B cell (primary cell): ENCODE results near the gene TMED10. TPM values are rescaled to one million over a fixed set of nuclear protein-coding genes. Genes with fewer than 3 reads are reported as not detected.

ENCODE experiments used
- ATAC-seq: fragments of 200-7000 bp; cut with Tn5 transposase; one replicate; pipeline ENCODE4 v1.10.0; 2021; ENCODE audit warnings: low read depth, mild to moderate bottlenecking, moderate number of reproducible peaks, moderate library complexity
- CTCF ChIA-PET: fragments of 350-600 bp; sonication (Branson Sonifier 250); formaldehyde crosslinking; loops from one replicate; lab custom pipeline; 2021; ENCODE audit warnings: antibody characterized with exemption, inconsistent platforms; lab: Charles Lee
- POLR2A ChIA-PET: fragments of 350-600 bp; sonication (Branson Sonifier 250); formaldehyde crosslinking; loops from one replicate; lab custom pipeline; 2021; ENCODE audit warnings: antibody characterized with exemption; lab: Charles Lee
- DNase-seq: peaks from one replicate; pipeline ENCODE4 v3.0.0; 2013
- H2AFZ ChIP-seq: 2 replicates; pipeline ENCODE4 v1.6.1; 2012; ENCODE audit warnings: mild to moderate bottlenecking, low read depth, low read length; ENCODE audit not compliant: insufficient read depth, poor library complexity, severe bottlenecking
- H3K27ac ChIP-seq, 2 donors: 1 replicate in 1 of 2; 2 replicates in 1 of 2; pipeline ENCODE4 v1.5.1; 2012 to 2013; ENCODE audit warnings: low read length in 2 of 2, mild to moderate bottlenecking in 2 of 2, moderate library complexity in 1 of 2
- H3K27me3 ChIP-seq, 4 experiments: fragments of 200-600 bp in 1 of 4; sonication (generic) in 1 of 4; replicated peaks in 1 of 4; 1 replicate in 2 of 4; 2 replicates in 2 of 4; pipeline versions ENCODE4 v1.6.1 to v1.7.0; 2013 to 2016; ENCODE audit warnings: low read length in 3 of 4, mild to moderate bottlenecking in 2 of 4, mixed read lengths in 1 of 4, moderate library complexity in 1 of 4; ENCODE audit not compliant: insufficient read depth in 4 of 4, control insufficient read depth in 3 of 4; ENCODE audit errors: control extremely low read depth in 1 of 4
- H3K36me3 ChIP-seq, 2 experiments: replicated peaks in 1 of 2; 1 replicate in 1 of 2; 2 replicates in 1 of 2; pipeline versions ENCODE4 v1.6.1 to v1.7.1; 2013; ENCODE audit warnings: low read length in 1 of 2; ENCODE audit not compliant: insufficient read depth in 2 of 2, control insufficient read depth in 1 of 2; ENCODE audit errors: control extremely low read depth in 1 of 2, extremely low read depth in 1 of 2
- H3K4me1 ChIP-seq, 2 donors: fragments of 200-600 bp in 1 of 2; sonication (generic) in 1 of 2; 1 replicate in 1 of 2; 2 replicates in 1 of 2; pipeline versions ENCODE4 v1.5.1 to v1.6.1; 2013 to 2017; ENCODE audit warnings: low read length in 2 of 2; ENCODE audit not compliant: control insufficient read depth in 2 of 2, insufficient read depth in 2 of 2
- H3K4me2 ChIP-seq: replicated peaks from 2 replicates; pipeline ENCODE3; 2012; ENCODE audit warnings: mild to moderate bottlenecking, low read depth, low read length; ENCODE audit not compliant: poor library complexity, severe bottlenecking
- H3K4me3 ChIP-seq, 5 experiments: fragments of 200-600 bp in 1 of 5; sonication (generic) in 1 of 5; 1 replicate in 3 of 5; 2 replicates in 2 of 5; pipeline versions ENCODE4 v1.5.1 to v1.7.0; 2011 to 2016; ENCODE audit warnings: low read length in 4 of 5, mild to moderate bottlenecking in 4 of 5, low read depth in 2 of 5, control low read depth in 1 of 5, moderate library complexity in 1 of 5; ENCODE audit not compliant: insufficient read depth in 1 of 5; ENCODE audit errors: control extremely low read depth in 1 of 5, extremely low read depth in 1 of 5
- H3K79me2 ChIP-seq: fragments of 200-600 bp; sonication (generic); one replicate; pipeline ENCODE4 v1.6.0; 2016; ENCODE audit warnings: low read length; ENCODE audit not compliant: control insufficient read depth, insufficient read depth
- H3K9ac ChIP-seq: fragments of 200-600 bp; sonication (generic); 2 replicates; pipeline ENCODE4 v1.6.1; 2017; ENCODE audit warnings: mild to moderate bottlenecking, low read length, moderate library complexity
- H3K9me3 ChIP-seq, 3 donors: one replicate each; pipeline versions ENCODE4 v1.6.1 to v1.7.1; 2013; ENCODE audit warnings: low read length in 2 of 3; ENCODE audit not compliant: control insufficient read depth in 2 of 3, insufficient read depth in 1 of 3; ENCODE audit errors: control extremely low read depth in 1 of 3
- H4K20me1 ChIP-seq: 2 replicates; pipeline ENCODE4 v1.6.0; 2012; ENCODE audit warnings: mild to moderate bottlenecking, low read length; ENCODE audit not compliant: insufficient read depth, control insufficient read depth, poor library complexity, severe bottlenecking
- H3K27ac Mint-ChIP-seq: one replicate; pipeline ENCODE4 v1.8.0; 2021; ENCODE audit warnings: mixed read lengths
- H3K27me3 Mint-ChIP-seq: one replicate; pipeline ENCODE4 v1.8.0; 2021; ENCODE audit warnings: mixed read lengths
- H3K4me1 Mint-ChIP-seq: one replicate; pipeline ENCODE4 v1.8.0; 2021; ENCODE audit warnings: mixed read lengths
- H3K4me3 Mint-ChIP-seq: one replicate; pipeline ENCODE4 v1.8.0; 2021; ENCODE audit warnings: mixed read lengths
- H3K9me3 Mint-ChIP-seq: one replicate; pipeline ENCODE4 v1.8.0; 2022; ENCODE audit warnings: mixed read lengths; ENCODE audit not compliant: insufficient read depth
- EZH2 ChIP-seq: IDR thresholded peaks from 2 replicates; pipeline ENCODE4 v1.6.1; 2012; ENCODE audit warnings: borderline replicate concordance, low read depth, mild to moderate bottlenecking, moderate library complexity, low read length; ENCODE audit not compliant: insufficient read depth, poor library complexity, severe bottlenecking
- WGBS: methylation state at CpG from one replicate; pipeline ENCODE4 v1.1.5; 2013; ENCODE audit warnings: missing lambda C conversion rate; ENCODE audit not compliant: insufficient coverage; 5-methylcytosine and 5-hydroxymethylcytosine counted together
- intact Hi-C: fragments of 100-400 bp; cut with micrococcal nuclease; formaldehyde crosslinking; loops from one replicate; pipeline ENCODE4 v1.10.0; 2022
- polyA plus RNA-seq: library from polyadenylated mRNA; depleted of rRNA; stranded (reverse); fragments of >200 nt; gene quantifications from 2 replicates; pipeline ENCODE4 v1.2.3, GENCODE V29; 2012
- total RNA-seq, 2 donors: library from RNA; stranded (reverse); fragments of 120-200 nt in 1 of 2; gene quantifications; 1 replicate in 1 of 2; 2 replicates in 1 of 2; pipeline versions ENCODE4 v1.2.3 to v1.2.4, GENCODE V29; 2013 to 2022
- TF ChIP-seq, protein P1 (sequence below): fragments of 200-600 bp; IDR thresholded peaks from one replicate; pipeline ENCODE4 v1.8.0; 2022; ENCODE audit warnings: antibody characterized with exemption, mild to moderate bottlenecking

Gene TMED10
- total and polyA plus RNA-seq, 2 donors (not counting 1 experiment from before 2014, with no cell fraction given) = 72.0 to 111 TPM

DNA sequence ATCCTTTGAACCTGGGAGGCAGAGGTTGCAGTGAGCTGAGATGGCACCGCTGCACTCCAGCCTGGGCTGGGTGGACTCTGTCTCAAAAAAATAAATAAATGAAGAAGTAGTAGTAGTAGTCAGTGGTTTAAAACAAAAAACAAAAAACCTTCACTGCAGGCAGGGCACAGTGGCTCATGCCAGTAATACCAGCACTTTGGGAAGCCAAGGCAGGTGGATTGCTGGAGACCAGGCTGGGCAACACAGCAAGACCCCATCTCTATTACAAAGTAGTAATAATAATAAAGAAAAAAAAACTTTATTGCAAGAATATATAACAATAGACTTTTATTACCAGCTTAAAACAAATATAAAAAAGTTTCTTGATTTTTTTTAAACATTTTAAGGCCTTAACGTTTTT, 35.8 kb downstream of the TMED10 start:
- H3K27ac ChIP-seq = peak overlapping the region in 1 of 2 donors; percentile 56
- H3K4me2 ChIP-seq = peak overlapping the region; percentile 14
- no peak overlapping the region for H2AFZ ChIP-seq
- no peak overlapping the region for H3K4me3 ChIP-seq
- CTCF ChIA-PET = interaction anchor here (1.1 to 12.7 kb wide), 3 partner anchors 10 to 159 kb away, joined by 3 to 266 read pairs (median 17); partner anchors contain the start of gene NEK9
- H3K9me3 ChIP-seq = peaks cover 0 to 3% (median 0%) of the 10 kb centered on the region in 3 donors
- peaks cover 1 to 12% of the 10 kb centered on the region in 2 experiments for H3K36me3 ChIP-seq
- no peak overlapping the region for H3K4me3 Mint-ChIP-seq
- 100% methylated on average over 1 of the region's 2 CpGs for WGBS
- no peak overlapping the region for H3K9ac ChIP-seq
- peak overlapping the region; percentile 20 for H3K27ac Mint-ChIP-seq
- peaks cover 46% of the 10 kb centered on the region for H3K4me1 Mint-ChIP-seq
- TF ChIP-seq EZH2 = no peak
- TF ChIP-seq, protein P1, sequence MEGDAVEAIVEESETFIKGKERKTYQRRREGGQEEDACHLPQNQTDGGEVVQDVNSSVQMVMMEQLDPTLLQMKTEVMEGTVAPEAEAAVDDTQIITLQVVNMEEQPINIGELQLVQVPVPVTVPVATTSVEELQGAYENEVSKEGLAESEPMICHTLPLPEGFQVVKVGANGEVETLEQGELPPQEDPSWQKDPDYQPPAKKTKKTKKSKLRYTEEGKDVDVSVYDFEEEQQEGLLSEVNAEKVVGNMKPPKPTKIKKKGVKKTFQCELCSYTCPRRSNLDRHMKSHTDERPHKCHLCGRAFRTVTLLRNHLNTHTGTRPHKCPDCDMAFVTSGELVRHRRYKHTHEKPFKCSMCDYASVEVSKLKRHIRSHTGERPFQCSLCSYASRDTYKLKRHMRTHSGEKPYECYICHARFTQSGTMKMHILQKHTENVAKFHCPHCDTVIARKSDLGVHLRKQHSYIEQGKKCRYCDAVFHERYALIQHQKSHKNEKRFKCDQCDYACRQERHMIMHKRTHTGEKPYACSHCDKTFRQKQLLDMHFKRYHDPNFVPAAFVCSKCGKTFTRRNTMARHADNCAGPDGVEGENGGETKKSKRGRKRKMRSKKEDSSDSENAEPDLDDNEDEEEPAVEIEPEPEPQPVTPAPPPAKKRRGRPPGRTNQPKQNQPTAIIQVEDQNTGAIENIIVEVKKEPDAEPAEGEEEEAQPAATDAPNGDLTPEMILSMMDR = no peak
- H3K9me3 Mint-ChIP-seq = no peaks in the 10 kb centered on the region
- intact Hi-C loops = no loop called here
- POLR2A ChIA-PET = no interaction called here
- DNase-seq = no peak
- peaks cover 65% of the 10 kb centered on the region for H3K79me2 ChIP-seq
- no peaks in the 10 kb centered on the region for H3K27me3 Mint-ChIP-seq
- no peaks in the 10 kb centered on the region for H4K20me1 ChIP-seq
- no peaks in the 10 kb centered on the region for H3K27me3 ChIP-seq
- ATAC-seq = no peak
- H3K4me1 ChIP-seq = peaks cover 33 to 45% of the 10 kb centered on the region in 2 donors

DNA sequence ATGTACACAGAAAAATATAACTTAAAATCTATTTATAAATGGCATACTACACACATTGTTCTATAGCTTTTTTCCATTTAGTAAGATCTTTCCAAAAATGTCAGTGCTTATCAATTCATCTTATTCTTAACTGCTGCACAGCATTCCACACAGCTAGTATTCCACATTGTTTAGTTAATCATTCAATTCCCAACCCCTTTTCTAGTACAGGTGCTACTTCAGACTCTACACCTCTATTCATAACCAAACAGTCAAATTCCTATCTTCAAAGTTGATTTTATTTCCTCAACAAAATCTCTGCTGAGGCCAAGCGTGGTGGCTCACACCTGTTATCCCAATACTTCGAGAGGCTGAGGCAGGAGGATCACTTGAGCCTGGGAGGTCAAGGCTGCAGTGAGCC, 37.2 kb downstream of the TMED10 start:
- Mint-ChIP-seq H3K4me1 (peaks cover 42% of the 10 kb centered on the region), H3K27me3 (no peaks in the 10 kb centered on the region), H3K4me3 (peak overlapping the region; percentile 26), H3K27ac (peak overlapping the region; percentile 59), H3K9me3 (no peaks in the 10 kb centered on the region)
- ATAC-seq = no peak
- peaks cover 0 to 3% (median 0%) of the 10 kb centered on the region in 3 donors for H3K9me3 ChIP-seq
- peaks cover 33 to 38% of the 10 kb centered on the region in 2 donors for H3K4me1 ChIP-seq
- H3K4me3 ChIP-seq = peak overlapping the region in 1 of 5 experiments; percentile 41
- TF ChIP-seq EZH2 = no peak
- TF ChIP-seq, protein P1 = no peak
- H3K36me3 ChIP-seq = peaks cover 5 to 10% of the 10 kb centered on the region in 2 experiments
- no CpG with 5 or more reads among the region's 2 CpGs for WGBS
- peaks cover 57% of the 10 kb centered on the region for H3K79me2 ChIP-seq
- intact Hi-C loops = loop anchor here (2.0 kb wide), 1 partner anchor 38 kb away; the partner anchor contains the start of gene TMED10
- H4K20me1 ChIP-seq = no peaks in the 10 kb centered on the region
- H3K4me2 ChIP-seq = peak overlapping the region; percentile 68
- ChIA-PET CTCF (interaction anchor here (0.6 to 12.7 kb wide), 7 partner anchors 49 to 1895 kb away, joined by 3 to 266 read pairs (median 3); no protein-coding TSS in a partner anchor), POLR2A (interaction anchor here (0.5 to 1.6 kb wide), 3 partner anchors 13 to 156 kb away, joined by 5 to 7 read pairs (median 5); partner anchors contain the start of gene NEK9)
- peak overlapping the region; percentile 25 for H3K9ac ChIP-seq
- DNase-seq = no peak
- H3K27me3 ChIP-seq = no peaks in the 10 kb centered on the region
- no peak overlapping the region for H2AFZ ChIP-seq
- peak overlapping the region; percentile 42 to 75 for H3K27ac ChIP-seq
